GM12874 (cell line): ENCODE results near the gene CARTPT.

Experiments
- TF ChIP-seq, protein P1 (sequence below): IDR thresholded peaks from 2 replicates; pipeline ENCODE4 v1.5.1; 2011; ENCODE audit warnings: low read depth, mild to moderate bottlenecking, control low read depth, low read length, moderate library complexity; ENCODE audit not compliant: insufficient read depth

CARTPT gene

DNA sequence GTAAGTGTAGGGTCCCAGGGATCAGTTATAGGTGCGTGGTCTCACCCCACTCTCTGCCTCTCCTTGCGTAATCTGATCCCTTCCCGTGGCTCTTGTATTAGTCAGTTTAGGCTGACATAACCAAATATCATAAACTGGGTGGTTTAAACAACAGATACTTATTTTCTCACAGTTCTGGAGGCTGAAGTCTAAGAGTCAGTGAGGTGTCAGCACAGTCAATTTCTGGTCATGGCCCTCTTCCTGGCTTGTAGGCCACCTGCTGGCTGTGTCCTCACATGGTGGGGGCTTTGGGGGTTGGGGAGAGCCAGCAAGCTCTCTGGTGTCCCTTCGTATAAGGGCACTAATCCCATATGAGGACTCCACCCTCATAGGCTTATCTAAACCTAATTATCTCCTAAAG lies 32.3 kb downstream of the CARTPT start:
- TF ChIP-seq, protein P1, sequence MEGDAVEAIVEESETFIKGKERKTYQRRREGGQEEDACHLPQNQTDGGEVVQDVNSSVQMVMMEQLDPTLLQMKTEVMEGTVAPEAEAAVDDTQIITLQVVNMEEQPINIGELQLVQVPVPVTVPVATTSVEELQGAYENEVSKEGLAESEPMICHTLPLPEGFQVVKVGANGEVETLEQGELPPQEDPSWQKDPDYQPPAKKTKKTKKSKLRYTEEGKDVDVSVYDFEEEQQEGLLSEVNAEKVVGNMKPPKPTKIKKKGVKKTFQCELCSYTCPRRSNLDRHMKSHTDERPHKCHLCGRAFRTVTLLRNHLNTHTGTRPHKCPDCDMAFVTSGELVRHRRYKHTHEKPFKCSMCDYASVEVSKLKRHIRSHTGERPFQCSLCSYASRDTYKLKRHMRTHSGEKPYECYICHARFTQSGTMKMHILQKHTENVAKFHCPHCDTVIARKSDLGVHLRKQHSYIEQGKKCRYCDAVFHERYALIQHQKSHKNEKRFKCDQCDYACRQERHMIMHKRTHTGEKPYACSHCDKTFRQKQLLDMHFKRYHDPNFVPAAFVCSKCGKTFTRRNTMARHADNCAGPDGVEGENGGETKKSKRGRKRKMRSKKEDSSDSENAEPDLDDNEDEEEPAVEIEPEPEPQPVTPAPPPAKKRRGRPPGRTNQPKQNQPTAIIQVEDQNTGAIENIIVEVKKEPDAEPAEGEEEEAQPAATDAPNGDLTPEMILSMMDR = no peak

DNA sequence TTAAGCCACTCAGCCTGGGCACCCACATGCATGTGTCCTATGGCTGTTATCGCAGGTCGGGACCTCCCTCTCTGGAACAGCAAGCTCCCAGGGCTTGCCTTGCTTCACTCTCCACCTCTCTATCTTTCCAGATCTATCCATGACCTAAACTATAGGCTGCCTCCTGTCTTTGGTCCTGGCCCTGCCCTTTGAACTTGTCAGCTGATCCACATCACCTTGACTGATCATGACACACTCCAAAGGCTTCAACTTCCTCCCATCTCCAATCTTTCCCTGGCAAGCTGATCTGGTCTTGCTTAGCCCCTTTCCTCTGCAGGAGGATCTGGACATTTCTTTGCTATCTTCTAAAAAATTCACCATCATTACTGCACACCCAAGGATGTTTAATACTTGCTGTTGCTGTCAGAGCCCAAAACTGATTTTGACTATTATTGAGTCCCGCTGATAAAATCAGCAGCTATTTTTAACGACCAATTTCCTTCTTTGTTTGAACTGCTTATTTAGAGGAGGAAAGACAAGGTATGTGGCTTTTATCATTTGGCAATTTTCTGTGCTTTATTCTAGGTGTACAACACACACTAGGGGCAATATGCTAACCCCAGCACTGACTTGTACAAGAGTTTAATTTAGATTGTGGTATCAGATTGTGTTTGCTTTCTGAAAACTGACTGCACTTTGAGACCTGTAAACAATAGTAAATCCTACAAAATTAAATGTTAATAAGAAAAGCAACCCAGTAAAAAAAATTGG lies 33.5 kb downstream of the CARTPT start:
- TF ChIP-seq, protein P1 = no peak

DNA sequence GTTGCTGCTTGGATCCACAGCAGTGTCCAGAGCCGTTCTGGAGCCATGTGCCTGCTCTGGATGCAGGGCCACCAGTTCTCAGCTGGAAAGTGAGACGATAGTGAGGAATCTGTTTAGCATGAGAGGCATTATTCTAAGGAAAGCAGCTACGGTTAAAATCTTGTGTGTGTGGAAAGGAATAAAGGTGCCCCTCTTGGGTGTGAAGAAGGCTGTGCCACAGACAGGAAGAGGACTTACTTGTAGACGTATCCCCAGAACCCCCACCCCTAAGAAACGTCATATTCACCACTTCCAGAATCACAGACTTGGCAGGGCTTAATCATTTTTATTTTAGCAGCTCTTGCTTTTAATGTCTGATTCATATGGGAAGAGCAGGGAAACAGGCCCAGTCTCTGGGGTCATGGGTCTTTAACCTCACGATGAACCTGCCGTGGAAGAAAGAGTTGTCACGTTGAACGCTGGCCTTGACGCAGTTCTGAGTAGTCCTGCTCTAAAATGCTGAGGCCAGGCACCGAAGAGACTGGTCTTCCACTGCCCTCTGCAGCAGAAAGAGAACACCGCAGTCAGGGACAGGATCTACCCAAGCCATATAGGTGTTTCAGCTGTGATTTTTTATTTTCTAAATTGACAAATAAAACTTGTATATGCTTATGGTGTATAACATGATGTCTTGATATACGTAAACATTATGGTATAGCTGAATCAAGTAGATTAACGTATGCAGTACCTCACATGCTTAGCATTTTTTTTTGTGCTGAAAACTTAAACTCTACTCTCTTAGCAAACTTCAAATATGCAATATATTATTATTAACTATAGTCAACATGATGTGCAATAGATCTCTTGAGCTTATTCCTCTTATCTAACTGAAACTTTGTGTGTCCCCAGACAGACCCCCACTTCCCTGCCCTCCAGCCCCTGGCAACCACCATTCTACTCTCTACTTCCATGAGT lies 38.8 kb downstream of the CARTPT start:
- TF ChIP-seq, protein P1 = peak; percentile 70

DNA sequence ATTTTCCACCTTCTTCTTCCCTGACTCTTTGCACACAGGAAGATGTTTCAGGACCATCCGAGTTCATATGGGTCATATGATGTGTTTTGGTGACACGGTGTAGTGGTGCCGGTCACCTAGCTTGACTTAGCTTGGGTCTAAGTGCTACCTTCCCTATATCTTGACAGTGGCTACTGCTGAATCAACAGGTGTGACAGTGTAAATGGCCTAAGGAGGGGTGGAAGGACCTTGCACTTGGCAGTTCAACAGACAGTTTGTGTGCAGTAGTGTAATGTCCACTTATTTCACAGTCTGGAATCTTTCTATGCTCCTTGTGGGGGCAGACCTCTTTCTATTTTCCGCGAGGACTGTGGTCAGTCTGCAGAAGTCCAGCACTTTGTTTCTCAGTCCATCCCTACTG lies 43.8 kb downstream of the CARTPT start:
- TF ChIP-seq, protein P1 = no peak

DNA sequence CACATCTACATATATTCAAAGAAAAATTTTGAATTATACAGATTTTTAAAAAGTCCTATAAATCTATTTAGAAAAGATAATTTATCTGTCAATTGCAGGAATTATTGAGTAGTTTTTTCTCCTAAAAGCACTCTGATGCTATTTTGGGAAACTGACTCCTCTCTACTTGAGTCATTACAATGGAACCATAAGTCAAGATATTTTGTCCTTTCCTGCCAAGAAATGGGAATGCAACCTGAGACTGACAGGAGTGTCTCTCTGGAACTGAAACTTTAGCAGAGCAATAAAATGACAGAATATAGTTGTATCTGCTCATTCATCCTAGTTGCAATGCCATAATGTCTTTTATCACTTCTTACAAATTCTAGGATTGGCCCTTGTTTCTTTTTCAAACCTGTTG lies 48.6 kb downstream of the CARTPT start:
- TF ChIP-seq, protein P1 = no peak

DNA sequence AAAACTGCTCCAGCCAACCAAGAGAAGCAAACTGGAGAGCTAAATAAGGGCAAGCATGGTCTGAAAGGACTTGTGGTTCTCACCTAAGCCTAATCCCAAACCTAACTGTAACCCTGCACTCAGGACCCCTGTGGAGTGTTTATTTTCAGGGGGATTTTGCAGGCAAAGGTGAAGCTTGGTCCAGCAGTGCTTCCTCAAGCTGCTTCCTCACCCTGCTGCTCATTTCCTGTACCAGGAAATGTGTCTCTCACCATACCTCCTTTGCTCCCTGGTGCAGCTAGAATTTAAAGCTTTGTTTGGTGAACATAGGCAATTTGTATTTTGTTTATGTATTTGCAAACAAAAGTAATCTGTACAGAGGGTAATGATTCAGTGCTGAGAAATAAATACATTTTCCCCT lies 50.2 kb downstream of the CARTPT start:
- TF ChIP-seq, protein P1 = no peak

DNA sequence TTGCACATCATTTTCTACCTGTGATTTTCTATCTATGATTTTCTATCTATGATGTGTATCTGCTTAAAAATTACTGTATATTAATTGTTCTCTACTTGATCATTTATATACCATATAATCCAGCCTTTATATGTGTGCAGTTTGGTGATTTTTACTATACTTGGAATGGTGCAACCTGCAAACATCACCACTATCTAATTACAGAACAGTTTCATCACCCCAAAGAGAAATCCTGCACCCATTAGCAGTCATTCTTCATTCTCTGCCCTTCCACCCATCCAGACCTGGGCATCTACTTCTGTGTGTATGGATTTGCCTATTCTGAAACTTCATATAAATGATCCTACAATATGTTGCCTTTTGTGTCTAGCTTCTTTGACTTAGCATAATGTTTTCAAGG lies 51.3 kb downstream of the CARTPT start:
- TF ChIP-seq, protein P1 = no peak
